OCI-LY7 (cell line): ENCODE results near the gene TSHZ2. TPM values are rescaled to one million over a fixed set of nuclear protein-coding genes. Genes with fewer than 3 reads are reported as not detected.
A peak's percentile ranks its signal among the peaks of the same experiment; 100 is the strongest.

Experiments
- BruUV-seq: library from RNA; stranded (reverse); fragments of 400-500 nt; replicated peaks from 2 replicates; lab custom pipeline; 2021; lab: Mats Ljungman, UMichigan
- CTCF ChIA-PET: fragments of 300-600 bp; sonication (Branson Sonifier 250); formaldehyde crosslinking; loops from one replicate; lab custom pipeline; 2022; ENCODE audit warnings: antibody characterized with exemption; ENCODE audit not compliant: unreplicated experiment; lab: Charles Lee
- POLR2A ChIA-PET: fragments of 300-600 bp; sonication (Branson Sonifier 250); formaldehyde crosslinking; loops from one replicate; lab custom pipeline; 2022; ENCODE audit warnings: antibody characterized with exemption; lab: Charles Lee
- DNase-seq: peaks from one replicate; pipeline ENCODE4 v3.0.0-alpha.2; 2015; ENCODE audit warnings: low spot score
- H2AFZ ChIP-seq: fragments of 200-600 bp; sonication (generic), shearing (Covaris generic); 2 replicates; pipeline ENCODE4 v1.6.1; 2014; ENCODE audit warnings: mild to moderate bottlenecking, antibody characterized with exemption, low read length, moderate library complexity
- H3K27ac ChIP-seq: fragments of 200-600 bp; sonication (generic); 2 replicates; pipeline ENCODE4 v1.5.1; 2014; ENCODE audit warnings: mixed run types, low read depth, mild to moderate bottlenecking, moderate library complexity, low read length, inconsistent platforms; ENCODE audit not compliant: poor library complexity, severe bottlenecking
- H3K36me3 ChIP-seq: fragments of 200-600 bp; sonication (generic); 2 replicates; pipeline ENCODE4 v1.6.1; 2014; ENCODE audit warnings: mild to moderate bottlenecking, antibody characterized with exemption, low read length, moderate library complexity, mixed read lengths; ENCODE audit not compliant: insufficient read depth
- H3K4me1 ChIP-seq: fragments of 200-600 bp; sonication (generic); 2 replicates; pipeline ENCODE4 v1.5.1; 2014; ENCODE audit warnings: mild to moderate bottlenecking, low read length; ENCODE audit not compliant: insufficient read depth, poor library complexity, severe bottlenecking
- H3K4me2 ChIP-seq: fragments of 200-600 bp; sonication (generic); 2 replicates; pipeline ENCODE4 v1.6.1; 2014; ENCODE audit warnings: mild to moderate bottlenecking, low read length
- H3K4me3 ChIP-seq: fragments of 200-600 bp; sonication (generic); 2 replicates; pipeline ENCODE4 v1.5.1; 2014; ENCODE audit warnings: mild to moderate bottlenecking, low read depth, low read length; ENCODE audit not compliant: poor library complexity, severe bottlenecking
- H3K79me2 ChIP-seq: fragments of 200-600 bp; sonication (generic); 2 replicates; pipeline ENCODE4 v1.6.1; 2016; ENCODE audit warnings: low read depth, mild to moderate bottlenecking, low read length, moderate library complexity, mixed read lengths; ENCODE audit not compliant: insufficient read depth
- H3K9me2 ChIP-seq: fragments of 200-600 bp; sonication (generic); 2 replicates; pipeline ENCODE4 v1.6.1; 2016; ENCODE audit warnings: mild to moderate bottlenecking, low read length, mixed read lengths; ENCODE audit not compliant: insufficient read depth
- H3K9me3 ChIP-seq: fragments of 200-600 bp; sonication (generic); 2 replicates; pipeline ENCODE4 v1.6.1; 2014; ENCODE audit warnings: mild to moderate bottlenecking, mixed run types, low read length, mixed read lengths
- H4K20me1 ChIP-seq: fragments of 200-600 bp; sonication (generic); 2 replicates; pipeline ENCODE4 v1.6.1; 2014; ENCODE audit warnings: mild to moderate bottlenecking, antibody characterized with exemption, low read length, moderate library complexity, mixed read lengths; ENCODE audit not compliant: insufficient read depth
- EZH2phosphoT487 ChIP-seq: fragments of 200-600 bp; sonication (generic); IDR thresholded peaks from 2 replicates; pipeline ENCODE4 v1.6.1; 2018; ENCODE audit warnings: low read depth, borderline replicate concordance, mild to moderate bottlenecking, mixed run types, antibody characterized with exemption, low read length, moderate library complexity, mixed read lengths
- intact Hi-C: fragments of 100-400 bp; cut with micrococcal nuclease; formaldehyde crosslinking; loops from one replicate; pipeline ENCODE4 v1.10.0; 2022; ENCODE audit not compliant: unreplicated experiment
- total RNA-seq, 2 experiments: library from RNA; depleted of rRNA in 1 of 2; stranded (reverse); fragments of >200 nt in 1 of 2; shearing (Covaris generic) in 1 of 2; gene quantifications; 2 replicates each; pipeline ENCODE4 v1.2.3, GENCODE V29; 2014 to 2022
- TF ChIP-seq, protein P1 (sequence below): fragments of 200-600 bp; sonication (generic); conservative IDR thresholded peaks from 2 replicates; pipeline ENCODE4 v1.5.1; 2014; ENCODE audit warnings: mild to moderate bottlenecking, antibody characterized with exemption, low read length, moderate library complexity, mixed read lengths

Gene TSHZ2
- total RNA-seq, 2 experiments from 2014 or later: not detected

DNA sequence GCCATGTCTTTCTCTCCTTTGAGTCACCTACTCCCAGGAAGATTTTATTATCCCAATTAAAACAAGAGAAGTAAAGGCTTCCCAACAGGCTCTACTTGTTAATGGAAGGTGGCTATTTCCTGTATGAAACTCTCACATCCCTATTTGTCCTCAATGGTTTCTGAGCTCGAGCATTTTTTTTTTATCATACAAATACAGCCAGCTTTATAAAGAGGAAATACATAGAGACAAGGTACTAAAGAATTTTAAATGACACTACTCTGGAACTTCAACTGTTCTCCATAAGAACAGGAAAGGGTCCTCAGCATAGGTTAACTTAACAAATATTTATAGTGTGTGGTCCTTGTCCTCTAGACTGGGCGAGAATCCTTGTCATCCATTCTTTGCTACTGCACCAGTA lies 41.0 kb downstream of the TSHZ2 start:
- H4K20me1 ChIP-seq: no peaks in the 10 kb centered on the region
- POLR2A ChIA-PET: interaction anchor here (0.9 to 2.4 kb wide), 8 partner anchors 10 to 124 kb away, joined by 3 to 36 read pairs (median 5); no protein-coding TSS in a partner anchor
- CTCF ChIA-PET: no interaction called here
- H3K9me3 ChIP-seq: peaks cover 41% of the 10 kb centered on the region
- H3K4me3 ChIP-seq: peak overlapping the region; percentile 12
- H3K9me2 ChIP-seq: no peaks in the 10 kb centered on the region
- peak overlapping the region; percentile 65 for H3K27ac ChIP-seq
- H3K4me2 ChIP-seq: peak overlapping the region; percentile 57
- peaks cover 37% of the 10 kb centered on the region for H3K4me1 ChIP-seq
- intact Hi-C loops: no loop called here
- no TSS peak for BruUV-seq
- peaks cover 15% of the 10 kb centered on the region; the same call in 1 of the 2 replicates for H3K36me3 ChIP-seq
- peak overlapping the region; percentile 73 for H2AFZ ChIP-seq
- TF ChIP-seq, protein P1, sequence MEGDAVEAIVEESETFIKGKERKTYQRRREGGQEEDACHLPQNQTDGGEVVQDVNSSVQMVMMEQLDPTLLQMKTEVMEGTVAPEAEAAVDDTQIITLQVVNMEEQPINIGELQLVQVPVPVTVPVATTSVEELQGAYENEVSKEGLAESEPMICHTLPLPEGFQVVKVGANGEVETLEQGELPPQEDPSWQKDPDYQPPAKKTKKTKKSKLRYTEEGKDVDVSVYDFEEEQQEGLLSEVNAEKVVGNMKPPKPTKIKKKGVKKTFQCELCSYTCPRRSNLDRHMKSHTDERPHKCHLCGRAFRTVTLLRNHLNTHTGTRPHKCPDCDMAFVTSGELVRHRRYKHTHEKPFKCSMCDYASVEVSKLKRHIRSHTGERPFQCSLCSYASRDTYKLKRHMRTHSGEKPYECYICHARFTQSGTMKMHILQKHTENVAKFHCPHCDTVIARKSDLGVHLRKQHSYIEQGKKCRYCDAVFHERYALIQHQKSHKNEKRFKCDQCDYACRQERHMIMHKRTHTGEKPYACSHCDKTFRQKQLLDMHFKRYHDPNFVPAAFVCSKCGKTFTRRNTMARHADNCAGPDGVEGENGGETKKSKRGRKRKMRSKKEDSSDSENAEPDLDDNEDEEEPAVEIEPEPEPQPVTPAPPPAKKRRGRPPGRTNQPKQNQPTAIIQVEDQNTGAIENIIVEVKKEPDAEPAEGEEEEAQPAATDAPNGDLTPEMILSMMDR: no peak
- TF ChIP-seq EZH2phosphoT487: no peak
- no peaks in the 10 kb centered on the region for H3K79me2 ChIP-seq
- peak; percentile 47 for DNase-seq

GRCh38 chr20:53013847-53014246 lies 41.7 kb downstream of the TSHZ2 start:
- peaks cover 43% of the 10 kb centered on the region for H3K9me3 ChIP-seq
- DNase-seq: no peak
- no peak for TF ChIP-seq EZH2phosphoT487
- TF ChIP-seq, protein P1: no peak
- H4K20me1 ChIP-seq: no peaks in the 10 kb centered on the region
- intact Hi-C loops: no loop called here
- CTCF ChIA-PET: no interaction called here
- peak overlapping the region; percentile 12 for H3K4me3 ChIP-seq
- H3K9me2 ChIP-seq: no peaks in the 10 kb centered on the region
- POLR2A ChIA-PET: interaction anchor here (0.9 to 2.4 kb wide), 5 partner anchors 11 to 102 kb away, joined by 3 to 36 read pairs (median 5); no protein-coding TSS in a partner anchor
- H3K27ac ChIP-seq: peak overlapping the region; percentile 65
- H3K4me1 ChIP-seq: peaks cover 43% of the 10 kb centered on the region
- peak overlapping the region; percentile 73; the same call in 1 of the 2 replicates for H2AFZ ChIP-seq
- H3K36me3 ChIP-seq: peaks cover 15% of the 10 kb centered on the region; the same call in 1 of the 2 replicates
- no TSS peak for BruUV-seq
- peak overlapping the region; percentile 57 for H3K4me2 ChIP-seq
- no peaks in the 10 kb centered on the region for H3K79me2 ChIP-seq

DNA sequence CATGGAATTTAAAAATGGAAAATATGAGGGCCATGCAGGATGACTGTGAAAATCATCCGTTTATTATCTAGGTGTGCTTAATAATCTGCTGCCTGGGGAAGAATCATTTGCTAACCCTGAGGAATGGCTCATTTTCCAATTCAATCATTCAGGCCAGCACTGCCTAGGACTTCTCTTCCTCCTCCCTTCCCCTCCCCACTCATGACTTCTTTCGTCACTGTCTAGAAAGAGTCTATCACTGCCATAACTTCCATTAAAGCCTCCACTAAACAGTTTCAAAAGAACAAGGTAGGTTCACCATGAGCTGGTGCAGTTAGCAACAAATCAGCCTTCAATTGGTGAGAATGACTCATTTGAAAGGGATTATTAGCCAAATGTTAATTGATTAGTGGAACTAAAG lies 43.9 kb downstream of the TSHZ2 start:
- Histone ChIP-seq H3K9me2 (no peaks in the 10 kb centered on the region), H2AFZ (no peak overlapping the region), H3K27ac (no peak overlapping the region), H3K79me2 (no peaks in the 10 kb centered on the region), H4K20me1 (no peaks in the 10 kb centered on the region), H3K4me1 (peaks cover 48% of the 10 kb centered on the region), H3K36me3 (peaks cover 15% of the 10 kb centered on the region; the same call in 1 of the 2 replicates), H3K9me3 (peaks cover 45% of the 10 kb centered on the region), H3K4me2 (no peak overlapping the region), H3K4me3 (no peak overlapping the region)
- ChIA-PET CTCF (no interaction called here), POLR2A (no interaction called here)
- intact Hi-C loops: no loop called here
- DNase-seq: no peak
- BruUV-seq: no TSS peak
- TF ChIP-seq, protein P1: no peak
- no peak for TF ChIP-seq EZH2phosphoT487
